Urinary bladder (tissue), 4 donors: Measurements from ENCODE around the gene HIGD1B. TPM values are rescaled to one million over a fixed set of nuclear protein-coding genes. Genes with fewer than 3 reads are reported as not detected.

Experiments
- DNase-seq: peaks from one replicate; pipeline ENCODE4 v3.0.0-alpha.2; 2015; ENCODE audit errors: extremely low spot score
- H3K27ac ChIP-seq: one replicate; pipeline ENCODE4 v1.5.1; 2013; ENCODE audit warnings: low read depth, mild to moderate bottlenecking, moderate library complexity
- H3K36me3 ChIP-seq: one replicate; pipeline ENCODE4 v1.6.1; 2013; ENCODE audit warnings: mild to moderate bottlenecking, moderate library complexity; ENCODE audit not compliant: insufficient read depth
- H3K4me1 ChIP-seq: one replicate; pipeline ENCODE4 v1.6.1; 2013; ENCODE audit warnings: mild to moderate bottlenecking, moderate library complexity; ENCODE audit not compliant: insufficient read depth
- H3K4me3 ChIP-seq: one replicate; pipeline ENCODE4 v1.5.1; 2013; ENCODE audit warnings: low read depth, low read length
- WGBS: extraction: QIAGEN DNeasy Blood & Tissue Kit; methylation state at CpG from one replicate; pipeline ENCODE4 v1.1.7; 2013; 5-methylcytosine and 5-hydroxymethylcytosine counted together
- polyA plus RNA-seq: library from polyadenylated mRNA; stranded (reverse); fragments of 200-250 nt; gene quantifications from one replicate; pipeline ENCODE4 v1.2.3, GENCODE V29; 2013
- total RNA-seq: library from RNA; depleted of rRNA; stranded (reverse); fragments of >200 nt; gene quantifications from one replicate; pipeline ENCODE4 v1.2.3, GENCODE V29; 2014
- donor health status: healthy with polysubstance abuse.
- donor health status: healthy.

HIGD1B gene
- total and polyA plus RNA-seq, 2 donors = 2.1 to 9.6 TPM

DNA sequence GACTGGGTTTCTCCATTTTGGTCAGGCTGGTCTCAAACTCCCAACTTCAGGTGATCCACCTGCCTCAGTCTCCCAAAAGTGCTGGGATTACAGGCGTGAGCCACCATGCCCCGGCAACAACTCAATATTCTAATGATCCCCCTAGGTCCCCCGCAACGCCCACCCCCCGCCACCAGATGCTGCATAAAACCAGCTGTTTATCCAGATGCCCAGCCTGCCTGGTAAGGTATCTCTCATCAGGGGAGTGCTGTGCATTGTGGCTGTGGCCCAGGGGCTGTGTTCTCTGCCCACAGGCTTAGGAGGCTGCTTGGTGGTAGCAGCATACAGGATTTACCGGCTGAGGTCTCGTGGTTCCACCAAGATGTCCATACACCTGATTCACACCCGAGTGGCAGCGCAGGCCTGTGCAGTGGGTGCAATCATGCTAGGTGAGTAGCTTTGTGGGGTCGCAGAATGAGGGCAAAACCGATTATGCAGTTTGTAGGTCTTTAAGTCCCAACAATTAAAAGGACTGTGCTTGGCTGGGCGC is 1.3 kb downstream of the HIGD1B start:
- 91% methylated on average over 12 of the region's 12 CpGs for WGBS
- Histone ChIP-seq H3K27ac (no peak overlapping the region), H3K4me1 (no peaks in the 10 kb centered on the region), H3K36me3 (peaks cover 2% of the 10 kb centered on the region), H3K4me3 (no peak overlapping the region)
- no peak for DNase-seq

- H3K27ac ChIP-seq = no peak overlapping the region
- 88% methylated on average over 7 of the region's 7 CpGs for WGBS
Observed at GRCh38 chr17:44850025-44850424, 2.3 kb downstream of the HIGD1B start.

GRCh38 chr17:44850612-44851011 is 2.9 kb downstream of the HIGD1B start:
- H3K4me3 ChIP-seq = no peak overlapping the region
- DNase-seq = no peak
- no peak overlapping the region for H3K27ac ChIP-seq
- no peaks in the 10 kb centered on the region for H3K4me1 ChIP-seq
- 85% methylated on average over 5 of the region's 5 CpGs for WGBS
- peaks cover 2% of the 10 kb centered on the region for H3K36me3 ChIP-seq

More at GRCh38 chr17:44850025-44850424, 2.3 kb downstream of the HIGD1B start:
- Histone ChIP-seq H3K4me1 (no peaks in the 10 kb centered on the region), H3K4me3 (no peak overlapping the region), H3K36me3 (peaks cover 2% of the 10 kb centered on the region)
- no peak for DNase-seq

DNA sequence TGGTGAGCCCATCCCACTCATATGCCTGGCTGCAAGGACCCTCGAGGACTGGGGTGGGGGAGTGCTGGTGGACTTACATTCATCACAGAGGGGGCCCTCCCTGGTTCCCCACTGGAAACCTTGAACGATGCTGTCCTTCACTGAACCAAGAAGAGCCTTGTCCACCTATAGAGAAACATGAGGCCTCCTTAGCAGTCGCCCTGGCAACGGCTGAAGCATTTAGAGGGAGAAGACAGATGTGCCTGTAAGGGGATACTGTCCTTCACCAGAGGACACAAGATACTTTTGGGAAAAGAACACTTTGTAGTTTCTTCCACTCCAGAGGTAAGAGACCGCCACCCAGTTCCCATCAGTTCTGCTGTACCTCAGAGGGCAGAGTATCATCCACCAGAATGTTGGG is 6.5 kb downstream of the HIGD1B start:
- 94% methylated on average over 5 of the region's 5 CpGs for WGBS
- H3K27ac ChIP-seq = no peak overlapping the region
- no peak for DNase-seq
- peaks cover 2% of the 10 kb centered on the region for H3K36me3 ChIP-seq
- H3K4me1 ChIP-seq = no peaks in the 10 kb centered on the region
- no peak overlapping the region for H3K4me3 ChIP-seq

GRCh38 chr17:44859701-44860100 is 12.0 kb downstream of the HIGD1B start:
- DNase-seq = no peak
- no peak overlapping the region for H3K4me3 ChIP-seq
- no peaks in the 10 kb centered on the region for H3K4me1 ChIP-seq
- H3K27ac ChIP-seq = no peak overlapping the region
- WGBS = 93% methylated on average over 5 of the region's 5 CpGs
- H3K36me3 ChIP-seq = no peaks in the 10 kb centered on the region

GRCh38 chr17:44862278-44862914 is 14.7 kb downstream of the HIGD1B start:
- WGBS = 86% methylated on average over 9 of the region's 9 CpGs
- Histone ChIP-seq H3K27ac (no peak overlapping the region), H3K4me3 (no peak overlapping the region), H3K36me3 (no peaks in the 10 kb centered on the region), H3K4me1 (no peaks in the 10 kb centered on the region)
- no peak for DNase-seq

- Histone ChIP-seq H3K36me3 (no peaks in the 10 kb centered on the region), H3K4me3 (no peak overlapping the region), H3K27ac (no peak overlapping the region), H3K4me1 (no peaks in the 10 kb centered on the region)
- DNase-seq = no peak
- 81% methylated on average over 12 of the region's 12 CpGs for WGBS
Observed at GRCh38 chr17:44863061-44863918, 15.6 kb downstream of the HIGD1B start.

DNA sequence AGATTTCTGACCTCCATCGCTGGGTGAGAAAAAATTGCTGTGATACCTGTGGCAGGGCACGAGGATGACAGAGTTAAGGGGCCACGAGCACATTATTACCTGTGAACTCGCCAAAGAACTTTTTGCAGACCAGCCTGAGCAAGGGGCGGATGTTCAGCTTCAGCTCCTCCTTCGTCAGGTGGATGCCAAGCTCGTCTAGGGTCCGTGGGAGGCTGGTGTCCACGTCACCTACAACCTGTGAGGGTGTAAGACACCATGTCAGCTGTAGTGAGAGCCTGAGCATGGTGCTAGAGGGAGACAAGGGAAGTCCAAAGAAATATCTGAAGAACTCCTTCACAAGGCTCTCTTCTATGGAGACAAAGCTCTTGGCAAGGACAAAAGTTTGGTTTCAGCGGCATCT is 17.1 kb downstream of the HIGD1B start:
- WGBS = 64% methylated on average over 10 of the region's 10 CpGs
- H3K4me1 ChIP-seq = no peaks in the 10 kb centered on the region
- no peak for DNase-seq
- no peak overlapping the region for H3K27ac ChIP-seq
- H3K4me3 ChIP-seq = no peak overlapping the region
- H3K36me3 ChIP-seq = no peaks in the 10 kb centered on the region

DNA sequence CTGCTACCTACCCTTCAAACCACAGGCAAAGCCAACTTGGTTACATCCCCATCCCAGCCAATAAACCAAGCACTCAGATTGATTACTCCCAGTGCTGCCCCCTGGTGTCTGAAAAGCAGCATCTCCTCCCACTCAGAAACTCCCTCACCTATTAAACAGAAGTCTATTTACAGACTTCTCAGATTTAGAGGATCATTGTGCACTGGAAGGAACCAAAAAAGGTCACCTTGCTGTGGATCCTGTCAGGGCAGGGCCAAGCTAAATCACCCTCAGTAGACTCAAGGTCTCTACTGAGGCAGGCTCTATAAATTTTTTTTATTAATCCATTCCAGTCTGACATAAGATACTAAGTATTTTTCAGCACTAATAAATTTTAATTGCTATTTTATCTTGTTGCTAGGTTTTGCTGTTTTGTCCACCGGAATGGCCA is 17.6 kb downstream of the HIGD1B start:
- peak; percentile 31 for DNase-seq
- 28% methylated on average over 1 of the region's 1 CpG for WGBS

GRCh38 chr17:44865931-44866330 is 18.2 kb downstream of the HIGD1B start:
- Histone ChIP-seq H3K4me3 (no peak overlapping the region), H3K36me3 (no peaks in the 10 kb centered on the region), H3K27ac (no peak overlapping the region), H3K4me1 (no peaks in the 10 kb centered on the region)
- DNase-seq = no peak
- WGBS = 72% methylated on average over 6 of the region's 6 CpGs

More for the DNA sequence above, 17.6 kb downstream of the HIGD1B start:
- Histone ChIP-seq H3K27ac (no peak overlapping the region), H3K4me1 (no peaks in the 10 kb centered on the region), H3K36me3 (no peaks in the 10 kb centered on the region), H3K4me3 (no peak overlapping the region)

- DNase-seq = no peak
- no peaks in the 10 kb centered on the region for H3K4me1 ChIP-seq
- 60% methylated on average over 3 of the region's 3 CpGs for WGBS
Observed at GRCh38 chr17:44867841-44868240, 20.2 kb downstream of the HIGD1B start.

DNA sequence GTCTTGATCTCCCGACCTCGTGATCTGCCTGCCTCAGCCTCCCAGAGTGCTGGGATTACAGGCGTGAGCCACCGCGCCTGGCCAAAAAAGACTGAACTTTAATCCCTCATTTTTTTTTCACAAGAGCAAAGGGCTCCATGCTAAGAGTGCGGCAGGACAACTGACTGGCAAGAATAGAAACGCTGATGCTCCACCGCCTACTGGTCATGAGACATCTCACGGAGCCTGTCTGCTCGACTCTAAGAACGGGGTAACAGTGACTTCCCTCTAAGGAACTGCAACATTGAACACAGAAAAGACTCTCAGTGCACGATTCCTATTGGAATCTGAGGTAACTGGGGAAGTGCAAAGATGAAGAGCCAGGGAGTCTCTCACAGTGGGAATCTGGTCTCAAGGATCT is 23.9 kb downstream of the HIGD1B start:
- no peak overlapping the region for H3K27ac ChIP-seq
- WGBS = 95% methylated on average over 12 of the region's 12 CpGs
- H3K4me1 ChIP-seq = no peaks in the 10 kb centered on the region
- H3K36me3 ChIP-seq = peaks cover 9% of the 10 kb centered on the region
- H3K4me3 ChIP-seq = no peak overlapping the region
- no peak for DNase-seq

More at GRCh38 chr17:44867841-44868240, 20.2 kb downstream of the HIGD1B start:
- H3K36me3 ChIP-seq = peaks cover 5% of the 10 kb centered on the region
- no peak overlapping the region for H3K4me3 ChIP-seq
- H3K27ac ChIP-seq = no peak overlapping the region

DNA sequence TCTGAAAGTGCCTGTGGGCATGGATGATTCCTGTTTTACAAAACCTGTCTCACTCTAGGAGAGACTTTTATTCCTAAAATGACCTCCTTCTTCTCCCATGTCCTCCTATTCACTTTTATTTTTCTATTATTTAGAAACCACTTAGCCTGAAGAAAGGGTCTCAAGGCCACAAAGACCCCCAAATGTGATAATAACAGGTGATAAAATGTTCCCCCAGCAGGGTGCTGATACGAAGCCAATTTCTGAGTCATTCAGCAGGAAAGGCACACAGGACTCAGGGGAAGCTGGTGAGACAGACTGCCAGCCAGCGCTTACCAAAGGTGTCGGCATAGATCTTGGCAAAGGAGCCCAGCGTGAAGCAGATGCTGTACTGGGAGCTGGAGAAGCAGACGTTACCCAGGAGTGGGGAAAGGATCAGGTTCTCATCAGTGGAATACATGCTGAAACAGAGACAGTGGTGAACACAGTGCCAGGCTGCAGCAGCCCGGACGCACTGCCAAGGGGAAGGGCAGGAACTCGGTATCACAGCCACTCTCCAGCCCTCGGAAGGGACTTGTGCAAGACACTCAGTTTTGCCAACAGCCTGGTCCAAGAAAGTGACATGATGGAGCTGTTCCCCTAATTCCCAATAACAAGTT is 24.6 kb downstream of the HIGD1B start:
- Histone ChIP-seq H3K4me3 (no peak overlapping the region), H3K36me3 (peaks cover 9% of the 10 kb centered on the region), H3K4me1 (no peaks in the 10 kb centered on the region), H3K27ac (no peak overlapping the region)
- WGBS = 66% methylated on average over 9 of the region's 9 CpGs
- no peak for DNase-seq
